GM18508 (cell line): ENCODE data around the gene APLNR.

Experiments
- ATAC-seq: cut with Tn5 transposase; IDR thresholded peaks from one replicate; pipeline ENCODE4 v1.9.1; 2021; ENCODE audit warnings: moderate number of reproducible peaks; ENCODE audit not compliant: insufficient read depth, unreplicated experiment

Gene APLNR

DNA sequence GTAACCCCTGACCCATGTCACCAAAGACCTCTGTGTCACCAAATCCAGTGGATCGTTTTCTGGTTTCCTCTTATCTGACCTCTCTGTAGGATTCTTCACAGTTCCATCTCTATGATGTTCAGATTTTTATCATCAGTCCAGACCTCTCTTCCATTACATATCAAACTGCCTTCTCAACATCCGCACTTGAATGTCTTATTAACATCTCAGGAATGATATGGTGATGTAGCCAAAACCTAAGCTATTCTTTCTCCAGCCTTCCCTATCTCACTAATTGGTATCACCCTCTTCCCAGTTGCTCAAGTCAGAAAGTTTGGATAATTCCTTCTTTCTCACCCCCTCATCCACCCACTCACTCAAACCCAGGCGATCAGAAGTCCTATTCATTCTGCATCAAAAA, 13.4 kb downstream of the APLNR start:
- no peak for ATAC-seq

DNA sequence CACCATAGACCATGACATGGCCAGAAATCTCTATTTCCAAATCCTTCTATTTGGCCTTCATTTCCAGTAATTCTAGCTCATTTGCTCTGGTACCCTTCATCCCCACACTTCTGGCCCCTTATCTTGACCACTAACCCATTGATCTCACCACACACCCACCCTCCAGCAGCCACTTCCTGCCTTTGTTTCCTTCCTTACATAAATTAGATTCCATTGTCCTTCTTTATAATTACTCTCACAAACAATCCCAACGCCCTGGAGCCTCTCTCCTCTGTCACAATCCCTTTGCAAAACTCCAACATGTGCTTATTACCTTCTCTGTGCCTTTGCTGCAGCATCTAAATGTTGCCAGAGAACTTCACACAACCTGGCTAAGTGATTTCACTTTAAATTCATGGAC, 14.8 kb downstream of the APLNR start:
- no peak for ATAC-seq

DNA sequence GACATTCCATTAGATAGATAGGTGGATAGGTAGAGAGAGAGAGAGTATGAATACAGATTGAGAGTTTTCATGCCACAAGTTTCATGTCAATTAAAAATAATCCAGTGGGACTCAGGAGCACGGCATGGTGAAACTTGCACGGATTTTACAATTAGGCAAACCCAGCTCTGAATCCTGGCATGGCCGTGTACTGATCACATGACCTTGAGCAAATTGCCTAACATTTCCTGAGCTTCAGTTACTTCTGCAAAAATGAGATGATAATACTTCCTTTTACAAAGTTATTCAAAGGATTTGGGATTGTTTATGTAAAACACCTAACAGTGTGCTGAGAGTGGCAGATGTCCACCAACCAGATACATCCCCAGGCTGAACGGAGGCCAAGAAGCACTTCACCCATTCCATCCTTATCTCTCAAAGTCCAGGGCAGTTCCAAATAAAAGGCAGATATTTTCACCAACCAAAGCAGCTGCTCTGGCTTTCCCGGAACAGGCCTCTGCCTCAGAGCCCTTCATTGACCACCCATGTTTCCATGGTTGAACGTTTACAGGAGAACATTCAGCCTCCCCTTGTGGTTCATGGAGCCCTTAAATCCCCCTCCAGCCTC, 17.9 kb downstream of the APLNR start:
- ATAC-seq, result no peak

DNA sequence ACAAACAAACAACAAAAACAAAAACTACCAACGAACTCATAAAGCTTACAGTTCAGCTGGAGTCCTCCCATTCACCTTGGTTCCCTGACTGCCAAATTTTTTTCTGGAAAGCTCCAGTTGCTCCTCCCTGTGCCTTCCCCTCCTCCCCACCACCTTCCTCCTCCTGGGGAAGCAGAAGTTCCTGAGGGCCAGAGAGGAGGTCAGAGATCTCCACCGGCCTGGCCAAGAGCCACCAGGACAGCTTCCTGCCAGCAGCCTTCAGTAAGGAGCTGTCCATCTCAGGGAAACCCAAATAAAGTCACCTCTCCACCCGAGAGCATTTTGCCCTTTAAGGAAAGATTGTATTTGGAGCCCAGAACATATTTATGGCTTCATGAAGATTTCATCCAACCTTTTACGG, 20.0 kb downstream of the APLNR start:
- no peak for ATAC-seq

DNA sequence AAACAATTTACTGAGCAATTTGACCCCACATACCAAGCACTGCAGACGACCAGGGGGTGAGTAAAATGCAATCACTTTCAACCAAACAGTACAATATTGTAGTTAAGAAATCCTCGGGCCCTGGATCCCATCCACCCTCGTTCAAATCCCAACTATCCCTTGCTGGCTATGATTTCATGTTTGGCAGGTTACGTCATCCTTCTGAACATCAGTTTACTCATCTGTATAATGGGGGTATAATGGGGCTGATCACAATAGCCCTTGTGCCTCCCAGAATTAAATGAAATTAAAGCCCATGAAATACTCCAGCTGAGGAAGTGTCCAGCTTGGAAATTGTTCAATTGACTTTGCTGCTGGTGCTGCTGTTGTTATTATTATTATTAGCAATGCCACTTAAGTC, 20.6 kb downstream of the APLNR start:
- ATAC-seq, result no peak

DNA sequence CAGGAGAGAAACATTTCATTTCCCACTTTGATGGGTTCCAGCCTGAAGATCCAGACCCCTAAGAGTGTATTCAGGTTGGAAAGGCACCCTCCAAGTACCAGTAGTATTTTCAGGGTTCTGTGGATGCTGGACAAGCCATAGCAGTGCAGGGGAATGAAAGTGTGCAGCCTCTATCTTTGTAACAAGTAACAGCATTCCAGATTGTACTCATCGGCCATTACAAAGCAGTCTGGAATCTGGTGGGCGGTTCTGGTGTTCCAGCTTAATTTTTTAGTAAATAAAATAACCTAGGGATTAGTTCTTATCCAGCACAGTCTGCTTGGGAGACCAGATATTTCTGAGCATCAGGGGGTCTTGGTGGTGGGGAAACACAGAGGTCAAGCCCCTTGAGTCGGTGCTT, 22.6 kb downstream of the APLNR start:
- ATAC-seq, result no peak

DNA sequence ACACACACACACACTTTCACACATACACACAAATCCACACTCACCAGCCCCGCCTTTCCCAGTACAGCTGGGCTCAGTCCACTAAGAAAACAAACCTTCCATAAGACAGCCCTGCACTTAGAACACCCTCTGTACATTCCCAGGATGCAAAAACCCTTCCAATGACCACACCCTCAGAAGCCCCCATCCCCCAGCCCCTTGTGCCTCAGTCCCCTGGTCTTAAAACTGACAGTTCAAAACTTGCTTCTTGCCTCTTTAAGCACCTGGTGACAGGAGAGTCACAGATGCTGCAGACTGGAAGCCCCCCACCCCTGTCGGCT, 23.0 kb downstream of the APLNR start:
- ATAC-seq, result no peak

DNA sequence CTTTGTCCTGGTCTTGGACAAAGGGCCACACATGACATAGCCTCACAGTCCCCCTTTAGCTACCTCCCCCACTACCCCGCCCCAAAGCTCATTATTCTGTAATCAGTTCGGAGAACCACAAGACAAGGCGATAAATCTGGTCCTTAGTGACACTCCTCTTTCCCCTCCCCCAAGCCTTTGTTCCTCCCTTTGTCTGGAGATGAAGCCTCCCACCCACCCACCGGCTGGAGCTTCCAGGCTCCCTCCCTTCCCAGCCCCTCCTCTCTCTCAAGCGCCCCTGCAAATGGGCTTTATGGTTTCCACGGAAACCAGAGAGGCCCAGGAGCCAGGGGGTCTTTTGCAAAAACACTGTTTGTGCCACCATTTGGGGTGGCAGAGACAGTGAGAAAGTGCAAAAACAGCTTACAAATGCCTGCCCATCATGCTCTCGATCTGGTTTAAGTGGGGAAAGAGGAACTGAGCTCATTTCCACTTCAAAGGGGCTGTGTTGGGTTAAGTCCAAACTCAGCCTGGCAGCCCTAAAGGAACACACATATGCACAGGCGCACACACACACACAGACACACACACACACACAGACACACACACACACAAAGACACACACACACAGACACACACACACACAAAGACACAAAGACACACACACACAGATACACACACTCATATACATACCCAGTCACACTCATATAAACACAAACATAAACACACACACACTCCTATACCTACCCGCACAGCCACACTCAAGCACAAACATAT, 23.5 kb downstream of the APLNR start:
- ATAC-seq, result no peak

DNA sequence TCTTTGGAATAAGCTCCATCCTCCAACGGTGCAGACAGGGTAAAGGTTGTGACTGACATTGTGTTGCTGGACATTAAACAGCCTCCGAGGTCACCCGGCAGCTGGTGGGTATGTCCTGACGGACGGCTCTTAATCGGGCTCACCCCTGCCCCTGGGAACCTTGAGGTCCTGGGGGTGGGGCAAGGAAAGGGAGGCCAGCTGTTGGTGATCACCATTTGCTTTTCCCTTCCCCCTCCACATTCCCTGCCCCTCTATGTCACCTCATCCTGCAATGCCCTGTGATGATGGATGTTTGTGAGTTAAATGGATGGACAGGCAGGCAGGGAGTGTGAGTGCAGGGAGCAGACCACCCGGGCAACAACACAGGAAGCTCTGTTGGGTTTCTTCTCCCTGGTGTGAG, 26.3 kb downstream of the APLNR start:
- no peak for ATAC-seq

DNA sequence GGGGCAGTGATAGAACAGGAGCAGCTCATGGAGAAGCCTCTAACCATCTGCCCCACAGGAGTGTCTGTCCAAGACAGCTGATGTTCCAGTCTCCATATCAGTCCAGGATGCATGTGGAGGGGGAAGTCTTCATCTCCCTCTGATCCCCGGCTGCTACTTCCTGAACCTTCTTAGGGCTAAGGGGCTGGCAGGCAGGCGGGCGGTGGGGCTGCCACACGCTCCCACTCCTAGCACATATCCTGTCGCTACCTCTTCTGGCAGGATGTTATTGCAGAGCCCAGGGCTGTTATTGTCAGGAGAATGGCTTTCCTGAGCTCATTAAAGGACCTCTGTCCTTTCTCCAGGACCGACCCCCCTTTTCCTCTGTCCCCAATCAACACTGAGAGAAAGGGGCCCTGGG, 29.9 kb downstream of the APLNR start:
- no peak for ATAC-seq

DNA sequence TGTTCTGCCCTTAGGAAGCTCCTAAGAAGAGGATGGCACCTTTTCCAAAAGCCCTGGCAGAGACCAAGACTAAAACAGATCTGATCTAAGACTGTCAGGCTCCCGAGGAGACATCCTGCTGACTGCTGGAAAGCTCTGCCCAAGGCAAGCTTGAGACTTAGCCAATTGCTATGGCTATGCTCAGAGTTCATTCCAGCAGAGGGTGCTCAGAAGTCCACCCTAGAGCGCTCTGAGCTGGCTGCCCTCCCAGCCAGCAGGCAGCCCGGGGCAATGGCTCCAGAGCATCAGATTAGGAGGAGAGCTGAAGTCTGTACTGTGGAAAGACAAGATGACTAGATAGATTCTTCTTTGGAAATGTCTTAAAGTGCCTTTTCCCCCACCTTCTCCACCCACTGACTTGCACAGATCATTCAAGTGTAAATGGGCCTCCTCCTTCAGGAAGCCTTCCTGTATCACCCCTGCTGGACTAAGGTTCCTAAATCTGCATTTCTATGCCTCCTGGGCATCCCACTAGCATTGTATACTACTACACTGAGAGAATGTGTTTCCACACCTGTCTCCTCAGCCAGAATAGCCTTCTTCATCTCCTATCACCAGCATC, 31.9 kb downstream of the APLNR start:
- no peak for ATAC-seq

DNA sequence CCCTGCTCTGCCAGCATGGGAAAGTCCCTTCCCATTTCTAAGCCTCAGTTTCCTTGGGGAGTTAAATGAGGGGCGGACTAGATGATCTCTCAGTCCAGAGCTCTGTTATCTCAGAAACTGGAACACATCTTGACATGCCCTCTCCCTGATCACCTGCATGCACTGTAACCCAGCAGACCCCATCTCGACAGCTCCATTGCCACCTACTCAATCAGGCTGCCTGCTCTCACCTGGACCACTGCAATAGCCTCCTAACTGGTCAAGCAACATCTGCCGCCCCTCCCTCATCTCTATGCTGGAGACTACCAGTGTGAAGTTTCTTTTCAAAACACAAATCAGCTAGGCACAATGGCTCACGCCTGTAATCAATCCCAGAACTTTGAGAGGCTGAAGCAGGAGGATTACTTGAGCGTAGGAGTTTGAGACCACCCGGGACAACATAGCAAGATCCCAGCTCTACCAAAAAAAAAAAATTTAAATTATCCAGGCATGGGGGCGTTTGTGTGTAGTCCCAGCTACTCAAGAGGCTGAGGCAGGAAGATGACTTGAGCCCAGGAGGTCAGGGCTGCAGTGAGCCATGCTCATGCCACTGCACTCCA, 33.1 kb downstream of the APLNR start:
- ATAC-seq, result no peak

DNA sequence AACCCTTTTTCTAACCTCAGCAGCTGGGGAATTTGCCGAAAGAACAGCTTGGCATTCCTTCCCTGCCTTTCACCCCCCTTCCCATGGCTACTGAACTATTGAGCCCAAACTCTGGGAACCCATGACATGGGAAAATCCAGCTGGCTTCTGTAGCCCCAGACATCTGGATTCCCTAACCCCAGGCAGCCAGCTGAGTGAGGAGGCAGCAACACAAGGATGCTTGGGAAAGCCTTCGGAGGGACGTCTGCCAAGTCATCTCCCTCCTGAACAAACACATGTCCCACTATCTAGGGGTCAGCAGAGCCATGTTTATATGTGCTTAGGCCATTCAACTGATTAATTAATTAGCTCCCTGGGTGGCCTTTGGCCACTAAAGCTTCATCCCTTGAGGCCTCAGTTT, 33.7 kb downstream of the APLNR start:
- ATAC-seq, result no peak

DNA sequence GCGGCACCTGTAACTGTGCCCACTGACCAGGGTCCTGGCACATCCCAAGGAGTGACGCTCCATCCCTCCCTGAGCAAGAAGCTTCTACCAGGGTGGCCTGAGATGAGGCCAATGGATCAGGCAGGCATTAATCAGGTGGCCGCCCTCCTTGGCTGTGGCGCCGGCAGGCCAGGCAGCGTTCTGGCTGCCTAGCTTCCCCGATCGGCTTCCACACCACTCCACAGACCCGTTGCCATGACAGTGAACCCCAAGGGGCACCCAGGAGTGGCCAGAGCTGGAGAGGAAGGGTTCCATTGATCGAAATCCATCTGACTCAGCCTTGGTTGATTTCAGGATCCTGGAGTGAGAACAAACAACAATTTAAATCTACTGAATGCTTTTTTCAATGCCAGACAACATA, 34.8 kb downstream of the APLNR start:
- no peak for ATAC-seq

DNA sequence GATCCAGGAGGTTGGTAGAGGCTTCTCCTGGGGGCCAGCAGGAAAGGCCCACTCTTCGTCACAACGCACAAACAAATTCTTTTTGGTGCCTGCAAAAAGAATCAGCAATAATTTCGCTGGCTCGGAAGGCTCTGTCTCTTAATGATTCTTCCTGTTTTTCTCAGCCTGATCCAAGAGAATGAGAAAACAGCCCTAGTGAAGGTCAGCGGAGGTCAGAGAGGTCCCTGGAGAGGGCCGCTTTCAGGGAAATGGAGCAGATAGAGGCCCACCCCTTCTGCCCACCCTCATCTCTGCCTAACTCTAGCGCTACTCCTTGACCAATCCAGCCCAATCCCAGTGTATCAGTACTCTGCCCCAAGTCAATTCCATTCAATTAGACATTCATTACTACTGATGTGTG, 36.1 kb downstream of the APLNR start:
- ATAC-seq, result no peak

DNA sequence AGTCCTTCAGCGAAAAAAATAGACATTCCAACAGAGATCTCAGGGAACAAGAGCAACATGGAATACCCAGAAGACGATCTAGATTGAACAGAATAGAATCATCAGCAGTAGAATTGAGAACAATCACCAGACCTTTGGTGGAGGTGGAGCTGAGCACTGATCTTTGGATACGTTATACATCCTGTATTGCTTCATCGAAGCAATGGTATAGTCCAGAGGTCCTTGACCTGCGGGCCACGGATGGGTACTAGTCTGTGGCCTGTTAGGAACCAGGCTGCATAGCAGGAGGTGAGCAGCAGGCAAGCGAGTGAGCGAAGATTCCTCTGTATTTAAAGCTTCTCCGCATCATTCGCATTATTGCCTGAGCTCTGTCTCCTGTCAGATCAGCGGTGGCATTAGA, 37.7 kb downstream of the APLNR start:
- no peak for ATAC-seq

DNA sequence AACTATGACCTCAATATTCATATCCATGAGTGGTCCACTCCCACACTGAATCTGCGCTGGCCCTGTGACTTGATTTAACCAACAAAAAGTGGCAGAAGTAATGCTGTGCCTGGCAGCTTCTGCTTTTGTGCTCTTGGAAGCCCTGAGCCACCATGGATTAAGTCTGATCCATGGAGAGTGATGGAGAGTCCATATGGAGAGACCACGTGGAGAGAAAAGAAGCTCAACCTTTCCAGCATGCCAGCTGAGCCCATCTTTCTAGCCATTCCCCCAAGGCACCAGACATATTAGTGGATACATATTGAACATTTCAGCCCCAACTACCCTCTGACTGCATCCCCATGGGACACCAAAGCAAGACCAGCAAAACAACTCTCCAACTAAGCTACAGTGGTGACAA, 39.3 kb downstream of the APLNR start:
- ATAC-seq, result no peak

DNA sequence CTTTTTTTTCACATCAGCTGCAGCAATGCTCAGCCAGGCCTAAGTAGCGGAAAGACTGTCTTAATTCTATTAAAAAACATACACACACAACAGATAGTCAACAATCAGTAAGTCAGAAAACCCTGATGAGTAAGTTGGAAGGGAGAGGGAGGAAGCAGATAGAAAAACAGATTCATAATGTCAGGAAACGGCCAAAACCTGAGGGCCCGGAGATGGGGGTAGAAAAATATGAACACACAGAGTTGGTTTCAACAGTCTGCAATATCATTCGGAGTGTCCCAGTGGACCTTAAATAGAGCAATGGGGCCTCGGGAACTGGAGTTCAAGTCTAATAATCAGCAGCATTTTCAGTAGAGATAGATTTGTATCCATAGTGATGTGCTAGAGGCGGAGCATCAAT, 40.5 kb downstream of the APLNR start:
- no peak for ATAC-seq

DNA sequence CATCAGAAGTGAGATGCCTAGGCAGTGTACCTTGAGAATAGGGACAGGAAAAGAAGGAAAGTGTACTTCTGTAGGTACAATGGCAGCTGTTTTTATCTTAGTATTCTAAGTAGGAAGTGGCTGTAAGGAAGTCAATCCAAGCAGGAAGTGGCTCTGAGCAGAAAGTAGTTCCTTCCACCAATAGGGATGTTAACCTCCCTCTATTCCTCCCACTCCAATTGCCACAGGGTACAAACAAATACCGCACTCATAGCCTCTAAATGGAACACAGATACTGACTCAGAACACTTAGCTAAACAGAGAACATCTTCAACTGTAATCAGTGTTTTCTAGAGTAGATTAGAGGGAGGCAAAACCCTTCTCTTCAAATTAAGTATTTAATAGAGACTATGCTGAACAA, 44.7 kb downstream of the APLNR start:
- no peak for ATAC-seq

DNA sequence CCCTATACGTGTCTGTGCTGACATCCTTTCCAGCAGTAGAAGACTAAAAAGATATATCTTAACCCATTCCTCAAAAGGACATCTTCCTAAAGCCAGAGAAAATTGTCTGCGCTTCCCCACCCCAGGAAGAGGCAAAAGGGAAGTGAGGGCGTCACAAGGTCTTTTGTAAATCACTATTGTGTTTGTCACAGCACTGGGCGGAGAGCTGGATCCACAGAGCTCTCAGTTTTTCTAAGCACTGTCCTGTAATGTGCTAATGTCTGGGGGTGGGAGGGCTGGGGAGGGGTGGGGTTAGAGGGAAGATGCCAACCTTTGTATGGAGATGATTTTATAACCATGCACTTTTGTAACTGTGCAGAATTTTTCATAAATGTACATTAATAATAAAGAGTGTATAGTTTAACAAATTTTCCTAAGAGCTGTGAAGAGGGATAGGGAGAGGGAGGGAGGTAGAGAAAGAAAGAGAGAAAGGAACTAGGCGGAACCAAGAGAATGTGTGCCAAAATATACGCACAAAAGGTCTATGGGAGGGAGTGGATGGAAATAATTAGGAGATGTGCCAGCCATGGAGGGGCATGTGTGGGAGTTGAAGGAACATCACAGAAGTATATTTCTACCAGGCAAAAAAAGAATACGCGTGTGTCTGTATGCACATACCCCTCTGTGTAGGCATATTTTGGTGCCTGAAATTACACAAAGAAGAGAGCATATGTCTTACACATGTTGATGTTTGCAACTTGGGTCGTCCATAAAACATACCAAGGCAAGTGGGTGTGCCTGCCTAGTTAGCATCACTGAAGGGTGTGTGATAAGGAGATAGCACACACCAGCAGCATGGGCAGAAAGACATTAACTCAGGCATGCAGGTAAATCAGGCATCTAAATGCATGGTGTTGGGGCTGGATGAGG, 45.5 kb downstream of the APLNR start:
- ATAC-seq, result no peak

DNA sequence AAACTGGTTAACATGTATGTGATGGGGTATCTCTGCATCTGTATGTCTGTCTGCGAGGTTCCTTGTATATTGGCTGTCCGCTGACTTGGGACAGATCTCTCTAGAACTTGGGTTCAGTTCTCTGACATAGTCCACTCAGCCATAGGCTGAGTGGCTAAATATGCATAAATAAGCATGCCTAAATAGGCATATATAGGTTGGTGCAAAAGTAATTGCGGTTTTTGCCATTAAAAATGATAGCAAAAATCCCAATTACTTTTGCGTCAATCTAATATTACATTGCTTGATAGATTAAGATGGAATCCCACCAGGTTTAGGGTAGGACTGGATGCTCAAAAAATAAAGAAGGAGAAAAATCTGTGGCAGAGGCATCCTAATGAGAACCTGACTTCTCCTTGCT, 46.5 kb downstream of the APLNR start:
- no peak for ATAC-seq
